ENCODE results near the gene OR6Q1. TPM values are rescaled to one million over a fixed set of nuclear protein-coding genes. Genes with fewer than 3 reads are reported as not detected.

OR6Q1 gene
- total RNA-seq, 1 donor from 2014 or later: not detected

- TF ChIP-seq CTCF (conservative IDR thresholded peaks at IDR 0.05): no peak
- Mint-ChIP-seq H3K9me3 (no peaks in the 10 kb centered on the region), H3K27ac (ENCODE audit: unreplicated experiment) (no peak overlapping the region), H3K27me3 (ENCODE audit: low read depth) (no peaks in the 10 kb centered on the region), H3K4me1 (peaks cover 4% of the 10 kb centered on the region), H3K4me3 (no peak overlapping the region), H3K36me3 (ENCODE audit: low read depth) (no peaks in the 10 kb centered on the region)
- DNase-seq (ENCODE audit: low read depth, low spot score): no peak
Observed at GRCh38 chr11:58003036-58003435, 27.7 kb upstream of the OR6Q1 start.

- Mint-ChIP-seq H3K4me3 (no peak overlapping the region), H3K4me1 (peaks cover 4% of the 10 kb centered on the region), H3K27me3 (ENCODE audit: low read depth) (no peaks in the 10 kb centered on the region), H3K36me3 (ENCODE audit: low read depth) (no peaks in the 10 kb centered on the region), H3K9me3 (no peaks in the 10 kb centered on the region), H3K27ac (ENCODE audit: unreplicated experiment) (no peak overlapping the region)
- no peak for DNase-seq (ENCODE audit: low read depth, low spot score)
- TF ChIP-seq CTCF (conservative IDR thresholded peaks at IDR 0.05): no peak
Observed at GRCh38 chr11:58003591-58003990, 27.2 kb upstream of the OR6Q1 start.

GRCh38 chr11:58004664-58005063 is 26.1 kb upstream of the OR6Q1 start:
- peaks cover 4% of the 10 kb centered on the region for H3K4me1 Mint-ChIP-seq
- H3K27ac Mint-ChIP-seq (ENCODE audit: unreplicated experiment): no peak overlapping the region
- H3K27me3 Mint-ChIP-seq (ENCODE audit: low read depth): no peaks in the 10 kb centered on the region
- no peak for TF ChIP-seq CTCF (conservative IDR thresholded peaks at IDR 0.05)
- no peak overlapping the region for H3K4me3 Mint-ChIP-seq
- no peak for DNase-seq (ENCODE audit: low read depth, low spot score)
- H3K36me3 Mint-ChIP-seq (ENCODE audit: low read depth): no peaks in the 10 kb centered on the region
- H3K9me3 Mint-ChIP-seq: no peaks in the 10 kb centered on the region

- Mint-ChIP-seq H3K27me3 (ENCODE audit: low read depth) (no peaks in the 10 kb centered on the region), H3K4me3 (no peak overlapping the region), H3K27ac (ENCODE audit: unreplicated experiment) (no peak overlapping the region), H3K9me3 (no peaks in the 10 kb centered on the region), H3K4me1 (peaks cover 4% of the 10 kb centered on the region), H3K36me3 (ENCODE audit: low read depth) (no peaks in the 10 kb centered on the region)
- TF ChIP-seq CTCF (conservative IDR thresholded peaks at IDR 0.05): no peak
- DNase-seq (ENCODE audit: low read depth, low spot score): no peak
Observed at GRCh38 chr11:58006940-58007339, 23.8 kb upstream of the OR6Q1 start.

- no peak overlapping the region for H3K4me3 Mint-ChIP-seq
- no peak overlapping the region for H3K27ac Mint-ChIP-seq (ENCODE audit: unreplicated experiment)
- H3K4me1 Mint-ChIP-seq: no peaks in the 10 kb centered on the region
- DNase-seq (ENCODE audit: low read depth, low spot score): no peak
- no peaks in the 10 kb centered on the region for H3K36me3 Mint-ChIP-seq (ENCODE audit: low read depth)
- TF ChIP-seq CTCF (conservative IDR thresholded peaks at IDR 0.05): no peak
- no peaks in the 10 kb centered on the region for H3K27me3 Mint-ChIP-seq (ENCODE audit: low read depth)
- H3K9me3 Mint-ChIP-seq: no peaks in the 10 kb centered on the region
Observed at GRCh38 chr11:58011771-58012170, 19.0 kb upstream of the OR6Q1 start.

- Mint-ChIP-seq H3K27ac (ENCODE audit: unreplicated experiment) (peak within 1 kb of the TSS; percentile 93), H3K4me3 (no peak within 1 kb of the TSS), H3K4me1 (no peaks in the 10 kb centered on the region), H3K9me3 (no peaks in the 10 kb centered on the region), H3K36me3 (ENCODE audit: low read depth) (no peaks in the 10 kb centered on the region), H3K27me3 (ENCODE audit: low read depth) (no peaks in the 10 kb centered on the region)
- no peak for TF ChIP-seq CTCF (conservative IDR thresholded peaks at IDR 0.05)
- DNase-seq (ENCODE audit: low read depth, low spot score): no peak
Observed at GRCh38 chr11:58023435-58023931, 7.3 kb upstream of the OR6Q1 start, which contains the start of gene OR9Q1. Gene OR9Q1 (plus strand): TSS chr11:58023881. CDS start chr11:58179445, 155,564 bp downstream.

Data from neural crest cell (in vitro differentiated cells).